ENCODE data around the gene NT5C1A.

NT5C1A gene

GRCh38 chr1:39711104-39711965 is 39.4 kb upstream of the NT5C1A start:
- no peak for DNase-seq (ENCODE audit: low spot score)
- in situ Hi-C loops (cut with MboI; ENCODE audit: low sequenced_read_pairs, unreplicated experiment): loop anchor here (25.0 kb wide), 1 partner anchor 599 kb away; no protein-coding TSS in a partner anchor
- TF ChIP-seq CTCF (IDR thresholded peaks at IDR 0.05; ENCODE audit: borderline replicate concordance, control extremely low read depth, extremely low read depth, insufficient read depth, missing control alignments): no peak

- in situ Hi-C loops (cut with MboI; ENCODE audit: low sequenced_read_pairs, unreplicated experiment): loop anchor here (25.0 kb wide), 1 partner anchor 595 kb away; no protein-coding TSS in a partner anchor
- DNase-seq (ENCODE audit: low spot score): no peak
- no peak for TF ChIP-seq CTCF (IDR thresholded peaks at IDR 0.05; ENCODE audit: borderline replicate concordance, control extremely low read depth, extremely low read depth, insufficient read depth, missing control alignments)
Measured at GRCh38 chr1:39707506-39707905, 35.6 kb upstream of the NT5C1A start.

GRCh38 chr1:39704757-39705156 is 32.9 kb upstream of the NT5C1A start:
- in situ Hi-C loops (cut with MboI; ENCODE audit: low sequenced_read_pairs, unreplicated experiment): loop anchor here (25.0 kb wide), 1 partner anchor 592 kb away; no protein-coding TSS in a partner anchor
- TF ChIP-seq CTCF (IDR thresholded peaks at IDR 0.05; ENCODE audit: borderline replicate concordance, control extremely low read depth, extremely low read depth, insufficient read depth, missing control alignments): no peak
- no peak for DNase-seq (ENCODE audit: low spot score)

GRCh38 chr1:39701049-39701439 is 29.1 kb upstream of the NT5C1A start:
- in situ Hi-C loops (cut with MboI; ENCODE audit: low sequenced_read_pairs, unreplicated experiment): loop anchor here (25.0 kb wide), 1 partner anchor 589 kb away; no protein-coding TSS in a partner anchor
- no peak for DNase-seq (ENCODE audit: low spot score)
- no peak for TF ChIP-seq CTCF (IDR thresholded peaks at IDR 0.05; ENCODE audit: borderline replicate concordance, control extremely low read depth, extremely low read depth, insufficient read depth, missing control alignments)

GRCh38 chr1:39700348-39700747 is 28.4 kb upstream of the NT5C1A start:
- TF ChIP-seq CTCF (IDR thresholded peaks at IDR 0.05; ENCODE audit: borderline replicate concordance, control extremely low read depth, extremely low read depth, insufficient read depth, missing control alignments): no peak
- no peak for DNase-seq (ENCODE audit: low spot score)
- in situ Hi-C loops (cut with MboI; ENCODE audit: low sequenced_read_pairs, unreplicated experiment): loop anchor here (25.0 kb wide), 1 partner anchor 588 kb away; no protein-coding TSS in a partner anchor

- no peak for TF ChIP-seq CTCF (IDR thresholded peaks at IDR 0.05; ENCODE audit: borderline replicate concordance, control extremely low read depth, extremely low read depth, insufficient read depth, missing control alignments)
- in situ Hi-C loops (cut with MboI; ENCODE audit: low sequenced_read_pairs, unreplicated experiment): no loop called here
- no peak for DNase-seq (ENCODE audit: low spot score)
Measured at GRCh38 chr1:39699419-39699818, 27.5 kb upstream of the NT5C1A start.
